NCI-H128 (cell line): Measurements from ENCODE around the gene NDST1.

Source experiments
- DNase-seq: peaks from one replicate; lab custom pipeline; 2025; ENCODE audit not compliant: unreplicated experiment; lab: John Stamatoyannopoulos, UW

Gene NDST1

DNA sequence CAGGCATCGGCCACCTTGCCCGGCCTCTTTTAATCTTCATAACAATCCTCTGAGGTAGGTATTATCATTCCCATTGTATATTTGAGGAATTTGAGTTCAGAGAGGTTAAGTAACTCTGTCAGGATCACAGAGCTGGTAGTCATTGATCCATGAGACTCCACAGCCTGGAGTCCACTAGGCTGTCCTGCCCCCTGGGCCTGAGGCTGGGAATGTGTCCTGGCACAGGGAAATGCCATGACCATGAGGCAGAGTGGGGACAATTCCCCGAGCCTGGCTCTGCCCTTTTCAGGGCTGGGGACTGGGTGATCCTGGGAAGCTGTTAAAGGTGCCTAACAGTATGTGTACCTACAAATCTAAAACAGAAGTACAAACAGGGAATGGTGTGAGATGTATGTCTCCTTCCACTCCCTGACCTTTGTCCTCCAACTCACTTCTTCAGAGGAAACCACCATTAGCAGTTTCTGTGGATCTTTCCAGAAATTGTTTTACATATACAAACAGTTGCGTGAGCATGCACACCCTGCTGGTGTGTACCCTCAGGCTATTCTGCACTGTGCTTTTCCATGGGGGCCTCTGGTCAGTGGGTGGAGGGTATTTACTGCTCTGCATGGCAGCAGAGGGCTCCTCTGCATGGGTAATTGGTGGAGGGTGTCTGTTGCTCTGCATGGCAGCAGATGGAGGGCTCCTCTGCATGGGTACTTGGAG is 53.8 kb downstream of the NDST1 start:
- no peak for DNase-seq

DNA sequence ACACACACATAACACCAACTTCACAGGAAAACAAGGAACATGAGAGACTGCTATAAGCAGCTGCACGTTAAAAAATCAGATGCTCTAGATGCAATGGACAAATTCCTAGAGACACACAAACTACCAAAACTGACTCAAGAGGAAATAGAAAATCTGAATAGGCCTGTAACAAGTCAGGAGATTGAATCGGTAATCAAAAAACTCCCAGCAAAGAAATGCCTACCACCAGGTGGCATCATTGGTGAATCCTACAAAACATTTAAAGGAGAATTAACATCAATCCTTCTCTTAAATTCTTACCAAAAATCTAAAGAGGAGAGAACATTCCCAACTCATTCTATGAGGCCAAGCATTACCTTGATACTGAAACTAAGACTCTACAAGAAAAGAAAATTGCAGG is 54.9 kb downstream of the NDST1 start:
- no peak for DNase-seq

DNA sequence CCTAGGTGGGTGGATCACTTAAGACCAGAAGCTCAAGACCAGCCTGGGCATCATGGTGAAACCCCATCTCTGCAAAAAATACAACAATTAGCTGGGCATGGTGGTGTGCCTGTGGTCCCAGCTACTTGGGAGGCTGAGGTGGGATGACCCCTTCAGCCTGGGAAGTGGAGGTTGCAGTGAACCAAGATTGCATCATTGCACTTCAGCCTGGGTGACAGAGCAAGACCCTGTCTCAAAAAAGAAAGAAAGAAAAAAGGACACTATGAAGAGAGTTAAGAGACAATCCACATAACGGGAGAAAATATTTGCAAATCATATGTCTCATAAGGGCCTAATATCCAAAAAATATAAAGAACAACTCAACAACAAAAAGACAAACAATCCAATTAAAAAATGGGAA is 57.9 kb downstream of the NDST1 start:
- no peak for DNase-seq

DNA sequence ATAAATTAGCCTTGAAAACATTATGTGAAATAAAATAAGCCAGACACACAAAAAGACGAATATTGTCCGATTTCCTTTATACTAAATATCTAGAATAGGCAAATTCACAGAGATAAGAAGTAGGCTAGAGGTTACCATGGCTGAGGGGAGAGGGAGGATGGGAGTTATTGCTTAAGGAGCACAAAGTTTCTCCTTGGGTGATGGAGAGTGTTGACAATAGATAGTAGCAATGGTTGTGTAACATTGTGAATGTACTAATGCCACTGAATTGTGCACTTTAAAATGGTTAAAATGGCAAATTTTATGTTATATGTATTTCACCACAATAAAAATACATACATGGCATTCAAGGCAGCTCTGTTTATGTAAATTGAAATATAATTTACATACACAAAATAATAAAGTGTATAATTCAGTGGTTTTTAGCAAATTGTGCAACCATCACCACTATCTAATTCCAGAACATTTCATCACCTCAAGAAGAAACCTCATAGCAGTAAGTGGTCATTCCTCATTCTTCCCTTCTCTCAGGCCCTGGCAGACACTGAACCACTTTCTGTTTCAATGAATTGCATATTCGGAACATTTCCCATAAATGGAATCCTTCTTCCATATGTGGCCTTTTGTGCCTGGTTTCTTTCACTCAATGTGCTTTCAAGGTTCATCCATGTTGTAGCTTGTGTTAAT is 59.2 kb downstream of the NDST1 start:
- no peak for DNase-seq

DNA sequence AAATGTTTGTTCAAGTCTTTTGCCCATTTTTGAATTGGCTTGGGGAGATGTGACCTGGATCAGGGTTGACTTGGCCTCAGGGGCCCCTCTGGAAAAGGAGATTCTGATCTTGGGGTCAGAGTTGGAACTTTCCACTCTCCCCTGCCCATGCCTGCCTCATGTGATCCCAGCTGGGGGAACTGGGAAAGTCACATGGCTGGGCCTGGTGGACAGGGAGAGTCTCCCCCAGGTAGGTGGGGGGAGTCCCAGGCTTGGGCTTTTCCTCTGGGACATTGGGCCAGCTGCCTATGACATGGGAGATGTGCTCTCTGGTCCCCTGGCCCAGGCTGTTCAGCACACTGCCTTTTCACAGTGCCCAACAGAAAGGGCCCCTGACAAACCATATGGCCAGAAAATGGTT is 60.7 kb downstream of the NDST1 start:
- no peak for DNase-seq

DNA sequence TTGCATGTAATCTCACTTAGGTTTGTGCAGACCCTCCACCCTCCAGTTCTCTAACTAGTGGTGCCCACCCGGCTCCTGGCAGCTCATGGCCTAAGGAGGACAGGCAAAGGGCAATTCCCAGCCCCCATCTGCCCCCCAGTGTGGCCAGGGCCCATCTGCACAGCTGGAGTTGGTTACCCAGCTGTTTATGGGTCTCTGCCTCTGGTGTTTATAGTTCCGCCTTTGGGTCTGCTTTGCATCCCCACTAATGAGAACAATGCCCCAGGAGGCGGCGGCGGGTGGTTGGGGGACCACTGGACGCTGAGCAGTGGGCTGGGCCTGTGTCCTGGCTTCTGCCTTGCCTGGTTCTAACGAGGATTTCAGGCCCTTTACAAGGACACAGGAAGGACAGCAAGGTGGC is 62.4 kb downstream of the NDST1 start:
- no peak for DNase-seq

DNA sequence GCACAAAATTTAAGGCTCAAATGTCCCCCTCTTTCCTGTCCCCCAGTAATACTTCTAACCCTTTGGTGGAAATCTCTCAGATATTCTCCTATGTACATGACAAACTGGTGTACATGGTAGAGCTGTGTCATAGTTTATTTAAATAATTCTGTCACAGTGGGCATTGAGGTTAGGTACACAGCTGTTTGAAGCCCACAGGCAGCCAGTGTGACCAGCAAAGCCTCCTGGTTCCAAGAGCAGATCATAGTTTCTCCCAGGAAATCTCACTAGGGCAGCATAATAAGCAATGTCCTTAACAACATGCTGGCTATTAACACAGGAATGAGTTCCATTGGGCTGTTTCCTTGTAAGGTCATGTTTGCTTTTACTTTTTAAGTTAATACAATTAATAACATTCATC is 63.9 kb downstream of the NDST1 start:
- no peak for DNase-seq

DNA sequence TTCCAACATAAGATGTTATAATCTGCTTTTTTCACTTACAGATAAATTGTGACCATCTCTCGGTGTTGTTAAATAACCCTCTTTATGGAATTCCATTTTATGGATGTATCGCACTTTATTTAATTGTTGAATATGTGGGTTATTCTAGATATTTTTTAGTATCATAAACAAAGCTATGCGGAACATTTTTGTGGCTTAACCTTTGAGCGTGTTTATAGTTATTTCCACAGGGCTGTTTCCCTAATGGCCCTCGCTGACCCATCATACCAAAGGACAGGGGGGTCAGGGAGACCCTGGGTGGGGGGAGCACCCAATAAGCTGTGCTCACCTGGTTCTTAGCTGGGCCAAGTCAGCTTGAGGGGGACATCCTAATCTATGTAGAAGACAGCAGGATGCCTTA is 65.3 kb downstream of the NDST1 start:
- no peak for DNase-seq

DNA sequence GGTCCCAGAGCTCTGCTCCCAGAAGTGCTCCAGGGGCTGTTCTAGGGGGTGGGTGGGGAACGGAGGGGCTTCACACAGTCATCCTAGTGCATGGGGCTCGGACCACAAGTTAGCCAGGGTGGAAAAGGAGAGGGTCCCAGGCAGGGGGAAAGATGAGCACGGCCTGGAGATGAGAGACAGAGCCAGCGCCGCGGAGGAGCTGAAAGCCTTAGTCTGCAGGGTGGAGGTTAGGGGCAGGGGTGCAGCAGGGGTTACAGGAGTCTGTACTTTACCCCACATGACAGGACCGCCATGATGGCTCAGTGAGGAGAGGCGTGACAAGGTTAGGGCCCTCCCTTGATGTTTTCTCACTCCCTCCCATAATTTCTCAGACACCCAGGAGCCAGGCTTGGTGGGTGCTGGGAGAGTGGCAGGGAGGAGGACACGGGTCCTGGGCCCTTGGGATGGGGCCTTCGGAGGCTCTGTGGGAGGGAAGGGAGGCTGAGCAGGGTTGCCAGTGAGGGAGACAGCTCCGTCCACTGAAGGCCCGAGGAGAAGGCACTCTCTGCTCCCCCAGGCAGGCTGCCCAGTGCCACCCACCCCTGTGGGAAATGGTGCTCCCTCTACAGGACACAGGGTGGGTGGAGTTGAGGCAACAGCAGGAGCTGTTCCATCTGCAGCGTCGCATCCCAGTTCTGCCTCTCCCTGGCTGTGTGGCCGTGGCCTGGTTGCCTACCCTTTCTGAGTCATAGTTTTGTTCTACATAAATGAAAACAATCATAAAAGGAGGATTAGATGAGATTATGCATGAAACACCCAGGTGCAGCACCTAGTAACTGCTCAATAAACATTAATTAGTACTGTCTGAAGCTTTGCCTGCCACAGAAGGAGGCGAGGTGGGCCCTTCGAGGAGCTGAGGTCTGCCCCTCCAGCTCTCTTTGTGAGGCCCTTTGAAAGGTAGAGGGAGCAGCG is 66.2 kb downstream of the NDST1 start:
- no peak for DNase-seq

DNA sequence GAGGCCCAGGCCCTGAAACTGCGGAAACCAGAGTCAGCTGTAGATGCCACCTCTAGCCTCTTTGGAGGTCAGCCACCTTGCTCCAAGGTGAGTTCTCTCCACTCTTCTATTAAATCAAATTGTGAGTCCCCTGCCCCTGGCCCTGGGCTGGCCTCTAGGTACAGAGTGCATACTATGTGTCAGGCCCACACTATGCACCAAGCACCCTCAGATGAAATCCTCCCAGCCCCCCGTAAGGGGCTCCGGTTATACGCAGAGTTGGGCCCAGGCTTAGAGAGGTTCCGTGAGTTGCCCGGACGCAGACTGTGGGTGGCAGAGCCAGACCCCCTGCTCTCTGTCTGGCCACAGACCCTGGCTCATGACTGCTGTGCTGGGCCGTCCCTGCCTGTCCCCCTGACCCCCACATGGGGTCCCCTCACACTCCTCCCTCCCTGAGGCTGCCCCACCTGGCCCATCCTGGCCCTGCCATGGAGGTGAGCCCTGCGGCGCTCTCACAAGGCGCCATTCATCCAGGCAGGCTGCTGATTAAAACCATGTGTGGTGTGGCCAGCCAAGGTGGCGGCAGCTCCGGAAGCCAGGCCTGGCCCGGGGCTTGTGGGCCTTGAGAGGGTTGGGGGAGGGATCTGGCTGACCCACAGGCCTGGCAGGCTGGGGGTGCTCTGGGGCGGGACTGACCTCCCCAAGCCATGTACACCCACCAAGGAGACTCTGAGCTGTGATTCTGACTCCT is 67.1 kb downstream of the NDST1 start:
- no peak for DNase-seq

DNA sequence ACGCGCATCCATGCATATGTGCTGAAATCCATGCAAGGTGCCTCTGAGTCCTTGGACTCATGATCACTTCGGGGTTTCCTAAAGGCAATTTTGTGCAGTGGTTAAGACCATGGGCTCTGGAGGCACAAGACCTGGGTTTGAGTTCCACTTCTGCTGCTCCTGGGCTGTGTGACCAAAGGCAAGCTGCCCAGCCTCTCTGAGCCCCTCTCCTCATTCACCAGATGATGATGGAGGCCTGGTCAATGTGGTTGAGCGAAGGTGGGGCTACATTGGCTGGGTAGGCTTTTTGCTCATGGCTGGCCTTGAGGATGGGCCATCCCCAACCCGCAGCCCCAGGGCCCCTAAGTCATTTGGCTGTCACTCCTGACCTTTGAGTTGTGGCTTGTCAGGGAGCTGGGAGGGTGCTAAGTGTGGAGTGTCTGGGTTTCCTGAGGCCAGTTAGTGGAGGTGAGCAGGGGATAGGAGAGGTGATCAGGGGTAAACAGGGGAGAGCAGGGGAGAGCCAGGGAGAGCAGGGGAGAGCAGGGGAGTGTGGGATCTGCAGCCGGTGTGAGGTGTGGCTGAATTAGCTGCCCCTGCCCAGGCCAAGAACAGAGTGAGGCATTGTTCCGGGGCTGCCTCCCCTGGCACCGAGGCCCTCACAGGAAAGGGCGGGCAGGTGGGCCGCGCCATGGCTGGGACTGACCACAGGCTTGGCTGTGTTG is 68.0 kb downstream of the NDST1 start:
- DNase-seq = no peak

DNA sequence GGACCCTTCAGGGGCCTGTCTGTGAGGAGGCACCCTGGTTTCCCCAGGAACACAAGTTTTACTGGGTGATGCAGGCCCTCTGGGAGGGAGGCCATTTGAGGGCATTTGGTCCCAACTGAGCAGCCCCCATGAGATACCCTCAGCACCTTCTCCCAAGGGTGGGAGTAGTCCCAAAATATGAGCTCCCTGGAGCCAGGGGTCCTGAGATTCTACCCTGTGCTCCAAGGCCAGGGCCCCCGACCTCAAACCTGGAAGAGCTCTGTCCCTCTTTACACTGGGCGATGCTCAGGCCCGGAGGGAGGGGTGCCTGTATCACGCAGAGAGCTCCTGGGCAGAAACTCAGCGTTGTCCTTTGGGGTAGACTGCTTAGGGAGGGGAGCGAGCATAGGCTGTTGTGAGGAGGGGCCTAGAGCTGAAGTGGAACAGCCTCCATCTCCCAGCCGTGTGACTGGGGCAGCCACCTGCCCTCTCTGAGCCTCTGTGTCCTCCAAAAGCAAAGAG is 68.6 kb downstream of the NDST1 start:
- no peak for DNase-seq

DNA sequence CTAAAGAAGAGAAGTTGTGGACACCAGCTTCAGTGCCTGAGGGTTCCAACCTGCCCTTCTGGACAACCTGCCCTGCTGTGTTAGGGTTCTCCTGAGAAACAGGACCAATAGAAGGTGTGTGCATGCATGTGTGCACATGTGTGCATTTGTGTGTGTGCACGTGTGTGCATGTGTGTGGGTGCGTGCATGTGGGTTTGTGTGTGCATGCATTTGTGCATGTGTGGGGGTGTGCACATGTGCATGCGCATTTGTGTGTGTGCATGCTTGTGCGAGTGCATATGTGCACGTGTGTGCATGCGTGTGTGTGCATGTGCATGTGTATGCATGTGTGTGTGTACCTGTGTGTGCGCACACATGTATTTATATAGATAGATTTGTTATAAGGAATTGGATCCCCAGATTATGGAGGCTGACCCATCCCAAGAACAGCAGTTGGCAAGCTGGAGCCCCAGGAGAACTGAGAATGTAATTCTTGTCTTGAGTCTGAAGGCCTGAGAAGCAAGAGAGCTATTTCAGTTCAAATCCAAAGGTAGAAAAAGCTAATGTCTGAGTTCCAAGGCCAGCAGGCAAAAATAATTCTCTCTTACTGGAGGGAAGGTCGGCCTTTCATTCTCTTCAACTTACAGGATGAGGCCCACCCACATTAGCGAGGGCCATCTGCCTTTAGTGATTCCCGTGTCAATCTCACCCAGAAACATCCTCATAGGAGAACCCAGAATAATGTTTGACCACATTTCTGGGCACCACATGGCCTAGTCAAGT is 69.6 kb downstream of the NDST1 start:
- DNase-seq = no peak

DNA sequence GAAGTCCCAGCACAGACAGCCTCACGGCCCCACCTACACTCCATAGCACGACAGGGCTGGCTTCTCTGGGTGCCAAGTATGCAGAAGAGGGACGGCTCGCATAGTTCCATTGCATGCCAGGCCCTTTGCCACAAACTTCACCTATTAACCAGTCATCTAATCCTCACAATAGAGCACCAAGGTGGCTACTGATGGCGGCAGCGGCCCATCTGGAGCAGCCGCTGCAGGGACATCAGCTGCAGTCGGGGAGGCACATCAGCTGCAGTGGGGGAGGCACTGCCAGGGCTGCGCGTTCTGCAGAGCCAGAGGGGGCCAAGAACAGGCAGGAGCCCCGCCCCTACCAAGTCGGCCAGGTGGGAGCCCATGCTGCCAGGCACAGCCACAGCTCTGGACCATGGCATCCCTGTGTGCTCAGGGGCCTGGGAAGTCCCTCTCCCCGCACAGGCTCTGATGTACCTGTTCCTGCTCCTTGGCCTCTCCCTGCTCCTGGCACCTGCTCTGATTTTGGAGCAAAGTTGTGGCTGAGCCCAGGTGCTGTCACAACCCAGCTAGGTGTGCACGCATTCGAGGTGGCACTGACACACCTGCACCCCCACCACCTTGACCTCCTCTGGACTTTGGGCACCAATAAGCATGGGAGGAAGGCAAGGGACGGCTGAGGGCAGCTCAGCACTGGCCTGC is 71.0 kb downstream of the NDST1 start:
- no peak for DNase-seq

DNA sequence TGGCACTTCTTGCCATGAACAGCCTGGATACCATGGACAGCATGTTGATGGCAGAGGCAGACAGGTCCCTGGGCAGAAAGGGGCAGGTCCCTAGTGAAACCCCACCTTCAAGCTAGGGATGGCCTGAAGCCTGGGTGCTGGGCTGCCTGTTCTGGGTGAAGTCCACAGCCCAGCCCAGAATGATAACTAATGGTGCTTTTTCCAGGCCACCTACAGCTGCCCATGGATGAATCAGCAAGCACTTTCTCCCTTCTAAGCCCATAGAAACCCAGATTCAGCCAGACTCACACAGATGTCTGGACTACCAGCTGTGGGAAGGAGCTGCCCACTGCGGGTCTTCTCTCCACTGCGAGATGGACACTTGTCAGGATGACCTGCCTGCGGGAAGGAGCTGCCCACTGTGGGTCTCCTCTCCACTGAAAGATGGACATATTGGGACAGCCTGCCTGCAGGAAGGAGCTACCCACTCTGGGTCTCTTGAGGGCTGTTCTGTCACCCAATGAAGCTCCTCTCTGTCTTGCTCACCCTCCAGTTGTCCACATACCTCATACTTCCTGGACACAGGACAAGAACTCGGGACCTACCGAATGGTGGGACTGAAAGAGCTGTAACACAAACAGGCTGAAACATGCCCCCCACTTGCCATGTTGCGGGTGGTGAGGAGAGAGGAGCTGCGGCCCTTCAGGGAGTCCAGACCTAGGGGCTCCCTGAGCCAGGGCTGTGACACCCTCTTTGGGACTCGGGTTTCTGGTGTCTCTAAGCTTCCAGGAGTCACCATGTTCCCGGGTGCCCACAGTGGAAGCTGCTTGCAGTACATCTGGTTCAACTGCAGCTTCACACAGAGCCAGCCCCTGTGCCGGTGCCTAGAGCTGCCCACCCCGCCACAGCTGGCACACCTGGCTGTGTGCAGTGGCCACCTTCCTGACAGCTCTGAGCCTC is 71.8 kb downstream of the NDST1 start:
- DNase-seq = no peak

DNA sequence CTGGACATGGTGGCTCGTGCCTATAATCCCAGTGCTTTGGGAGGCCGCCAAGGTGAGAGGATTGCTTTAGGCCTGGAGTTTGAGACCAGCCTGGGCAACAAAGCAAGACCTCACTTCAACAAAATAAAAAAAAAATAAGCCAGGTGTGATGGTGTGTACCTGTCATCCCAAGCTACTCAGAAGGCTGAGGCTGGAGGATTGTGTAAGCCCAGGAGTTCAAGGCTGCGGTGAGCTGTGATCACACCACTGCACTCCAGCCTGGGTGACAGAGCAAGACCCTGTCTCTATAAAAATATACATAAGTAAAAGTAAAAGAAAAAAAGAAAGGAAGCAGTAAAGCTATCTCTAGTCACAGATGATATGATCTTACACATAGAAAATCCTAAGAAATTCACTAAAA is 73.0 kb downstream of the NDST1 start:
- DNase-seq = no peak

DNA sequence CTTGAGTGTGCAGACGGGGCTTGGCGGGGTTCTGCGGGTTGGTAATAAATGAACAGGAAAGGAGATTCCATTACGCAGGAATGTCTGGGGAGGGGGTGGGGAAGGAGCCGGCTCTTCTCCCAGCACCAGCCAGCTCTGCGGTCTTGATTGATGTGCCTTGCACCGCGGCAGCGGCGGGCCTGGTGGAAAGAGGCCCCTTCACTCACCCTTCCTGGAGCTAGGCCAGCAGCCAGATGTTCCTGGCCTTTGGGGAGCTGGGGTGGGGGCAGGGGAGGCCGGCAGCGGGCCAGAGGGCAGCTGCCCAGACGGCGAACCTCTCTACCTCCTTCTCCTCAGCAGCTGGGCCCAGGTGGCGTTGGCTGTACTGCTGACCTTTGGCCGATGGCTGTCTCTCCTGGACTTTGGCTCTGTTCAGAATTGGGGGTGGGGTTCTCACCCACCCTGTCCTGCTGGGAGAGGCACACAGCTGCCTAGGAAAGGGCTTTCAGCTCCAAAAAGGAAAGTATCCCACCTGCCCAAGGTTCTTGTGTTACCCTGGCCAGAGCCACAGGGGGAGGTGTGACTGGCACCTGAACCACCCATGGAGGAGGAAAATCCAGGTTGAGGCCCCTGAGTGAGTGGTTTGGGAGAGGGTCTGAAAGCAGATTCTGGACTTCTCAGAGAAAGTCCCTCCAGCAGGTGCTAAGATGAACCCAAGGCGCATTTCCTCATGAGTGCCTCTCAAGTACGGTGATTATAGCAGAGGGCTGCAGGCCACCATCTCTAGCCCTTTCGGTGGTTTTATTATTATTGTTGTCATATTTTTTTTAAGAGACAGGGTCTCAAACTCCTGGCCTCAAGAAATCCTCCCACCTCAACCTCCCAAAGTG is 74.5 kb downstream of the NDST1 start:
- no peak for DNase-seq
